NCI-H82 treated with DMSO at 0.1 percent for 48 hours (cell line): ENCODE measurements around the gene DIO3.
"Not testable (repeated sequence)": the region's sequence is repeated elsewhere in the genome, so short reads cannot be mapped to it uniquely, and the experiment has no call there.

ENCODE experiments used
- DNase-seq: peaks from one replicate; lab custom pipeline; 2025; ENCODE audit not compliant: unreplicated experiment; lab: John Stamatoyannopoulos, UW

The DIO3 gene

DNA sequence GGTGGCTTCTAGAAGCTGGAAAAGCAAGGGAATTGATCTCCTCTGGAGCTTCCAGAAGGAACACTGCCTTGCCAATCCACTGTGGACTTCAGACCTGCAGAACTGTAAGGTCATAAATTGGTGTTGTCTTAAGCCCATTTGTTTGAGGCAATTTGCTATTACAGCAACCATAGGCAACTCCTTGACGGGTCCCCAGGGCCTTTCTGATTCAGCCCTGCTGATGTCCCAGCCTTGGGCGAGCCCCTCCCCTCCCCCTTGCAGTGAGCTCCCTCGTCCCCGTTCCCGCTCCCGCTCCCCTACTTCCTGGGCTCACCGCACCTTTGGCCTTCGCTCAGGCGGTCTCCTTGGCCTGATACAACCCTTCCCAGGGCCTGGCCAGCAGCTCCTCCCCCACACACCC, 18.9 kb upstream of the DIO3 start:
- DNase-seq: no peak

DNA sequence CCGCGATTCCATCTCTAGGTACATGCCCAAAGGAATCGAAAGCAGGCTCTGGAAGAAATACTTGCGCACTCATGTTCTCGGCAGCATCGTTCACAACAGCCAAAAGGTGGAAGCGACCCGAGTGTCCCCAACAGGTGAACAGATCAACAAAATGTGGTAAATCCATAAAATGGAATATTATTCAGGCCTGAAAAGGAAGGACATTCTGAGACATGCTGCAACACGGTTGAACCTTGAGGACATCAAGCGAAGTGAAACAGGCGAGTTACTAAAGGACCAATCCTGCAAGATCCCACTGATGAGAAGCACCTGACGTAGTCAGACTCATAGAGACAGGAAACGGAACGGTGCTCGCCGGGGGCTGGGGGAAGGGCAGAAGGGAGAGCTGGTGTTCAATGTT, 17.5 kb upstream of the DIO3 start:
- DNase-seq: no peak

DNA sequence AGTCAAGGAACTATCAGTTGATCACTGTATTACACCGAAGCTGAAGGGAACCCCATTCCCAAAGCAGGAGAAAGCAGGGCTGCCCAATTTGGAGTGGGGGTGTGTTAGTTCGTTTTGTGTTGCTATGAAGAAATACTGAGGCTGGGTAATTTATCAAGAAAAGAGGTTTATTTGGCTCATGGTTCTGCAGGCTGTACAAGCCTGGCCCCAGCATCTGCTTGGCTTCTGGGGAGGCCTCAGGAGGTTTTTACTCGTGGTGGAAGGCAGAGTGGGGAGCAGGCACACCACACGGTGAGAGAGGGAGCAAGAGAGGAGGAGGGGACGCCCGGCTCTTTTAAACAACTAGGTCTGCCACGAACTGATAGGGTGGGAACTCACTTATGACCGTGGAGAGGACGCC, 16.7 kb upstream of the DIO3 start:
- DNase-seq: no peak

DNA sequence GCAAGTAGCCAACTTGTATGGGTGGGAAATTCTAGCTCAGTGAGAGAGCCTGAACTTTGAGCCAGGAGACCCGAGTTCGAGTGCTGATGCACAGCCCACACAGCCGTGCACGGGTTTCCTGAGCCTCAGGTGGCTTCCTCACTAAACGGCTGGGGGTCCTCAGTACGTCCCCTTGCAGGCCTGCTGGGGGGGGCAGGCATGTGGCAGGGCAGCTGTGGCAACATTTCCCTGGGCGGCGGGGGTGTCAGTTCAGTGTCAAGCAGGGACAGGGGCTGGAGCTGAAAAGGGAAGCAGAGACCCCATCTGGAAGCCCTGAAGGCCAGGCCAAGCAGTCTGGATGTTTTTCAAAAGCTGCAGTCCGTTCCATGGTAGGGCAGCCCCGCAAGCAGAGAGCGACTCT, 14.6 kb upstream of the DIO3 start:
- no peak for DNase-seq

DNA sequence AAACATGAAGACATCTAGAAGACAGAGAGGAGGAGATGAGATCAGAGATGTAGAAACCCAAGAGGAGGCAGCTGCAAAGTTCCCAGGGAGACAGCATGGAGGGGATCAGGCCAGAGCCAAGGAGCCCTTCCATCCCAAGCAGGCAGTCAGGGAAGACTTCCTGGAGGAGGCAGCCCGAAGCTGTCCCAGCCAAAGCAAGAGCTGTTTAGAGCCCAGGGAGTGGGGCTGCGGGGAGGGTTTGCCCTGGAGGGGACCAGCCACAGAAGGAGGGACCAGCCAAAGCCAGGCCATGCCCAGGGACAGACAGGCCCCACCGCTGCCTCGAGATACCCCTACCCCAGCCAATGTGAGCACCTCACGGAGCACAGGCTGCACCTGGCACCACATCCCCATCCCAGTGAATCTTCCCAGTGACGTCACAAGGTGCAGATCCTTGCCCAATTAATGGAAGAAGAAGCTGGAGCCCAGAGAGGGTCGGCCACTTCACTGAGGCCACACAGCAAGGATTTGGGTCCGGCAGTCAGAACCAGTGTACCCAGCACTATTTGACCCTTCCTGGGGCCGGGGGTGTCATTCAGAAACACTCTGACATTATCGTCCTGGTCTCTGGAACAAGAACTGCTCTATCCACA, 14.1 kb upstream of the DIO3 start:
- no peak for DNase-seq

DNA sequence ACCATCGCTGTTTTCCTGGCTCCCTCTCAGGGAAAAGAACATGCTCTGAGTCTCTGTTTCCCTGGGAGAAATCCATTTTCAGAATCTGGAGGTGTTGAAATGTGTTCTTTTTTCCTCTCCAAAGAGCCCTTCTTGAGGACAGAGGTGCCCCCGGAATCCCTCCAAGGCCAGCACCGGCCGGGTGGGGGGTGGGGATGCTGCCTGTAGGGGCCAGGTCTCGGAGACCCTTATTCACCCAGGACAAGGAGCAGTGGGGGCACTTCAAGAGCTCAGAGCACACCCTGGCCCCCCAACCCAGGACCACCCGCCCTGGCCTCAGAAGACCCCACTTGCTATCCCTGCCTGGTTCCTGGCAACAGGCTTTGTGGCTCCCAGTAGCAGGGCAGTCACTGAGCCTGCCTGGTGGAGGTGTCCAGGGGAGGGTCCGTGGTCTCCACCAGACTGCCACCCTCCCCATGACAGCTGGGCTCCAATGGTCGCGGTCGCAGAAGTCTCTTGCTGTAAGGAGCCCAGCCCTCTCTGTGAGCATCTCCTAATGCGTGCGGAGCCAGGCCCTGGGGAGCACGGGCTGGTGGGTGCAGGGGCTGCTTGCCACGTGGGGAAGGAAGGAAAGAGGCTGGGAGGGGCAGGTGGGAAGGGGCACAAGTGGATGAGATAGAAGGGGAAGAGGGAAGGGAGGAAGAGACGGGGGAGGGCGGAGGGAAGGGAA, 13.2 kb upstream of the DIO3 start:
- DNase-seq: no peak

DNA sequence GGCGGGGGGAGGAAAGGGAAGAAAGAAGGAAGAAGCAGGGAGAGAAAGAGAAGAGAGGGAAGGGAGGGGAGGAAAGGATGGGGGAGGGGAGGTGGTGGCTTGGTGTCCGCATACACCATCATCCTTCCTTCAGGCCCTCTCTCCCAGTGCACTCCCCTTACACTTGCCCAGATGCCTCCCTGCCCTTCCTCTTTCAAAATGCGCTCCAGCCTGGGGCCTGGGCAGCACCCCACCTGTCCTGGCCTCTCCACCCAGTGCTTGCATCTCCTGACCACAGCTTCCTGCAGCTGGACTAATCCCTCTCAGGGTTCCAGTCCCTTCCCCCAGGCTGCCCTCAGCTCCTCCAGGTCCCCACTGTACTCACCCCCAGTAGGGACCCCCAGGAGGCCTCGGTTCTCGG, 12.6 kb upstream of the DIO3 start:
- no peak for DNase-seq

DNA sequence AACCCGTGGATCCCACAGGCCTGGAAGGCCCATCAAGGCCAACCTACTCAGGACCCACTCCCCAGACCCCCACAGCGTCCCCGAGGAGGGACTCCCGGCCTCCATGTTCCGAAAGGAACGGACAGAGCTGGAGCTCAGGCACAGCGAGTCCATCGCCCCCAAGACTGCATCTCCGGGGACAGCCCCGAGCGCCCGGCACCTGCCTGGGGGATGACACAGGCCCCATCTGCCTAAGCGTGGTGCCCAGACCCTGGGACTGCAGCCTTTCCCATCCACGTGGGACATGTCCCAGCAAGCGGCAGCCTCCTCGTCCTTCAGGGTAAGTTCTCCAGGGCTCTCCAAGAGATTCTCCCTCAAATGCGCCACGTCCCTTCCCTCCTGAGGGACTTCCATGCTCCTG, 12.1 kb upstream of the DIO3 start:
- no peak for DNase-seq

DNA sequence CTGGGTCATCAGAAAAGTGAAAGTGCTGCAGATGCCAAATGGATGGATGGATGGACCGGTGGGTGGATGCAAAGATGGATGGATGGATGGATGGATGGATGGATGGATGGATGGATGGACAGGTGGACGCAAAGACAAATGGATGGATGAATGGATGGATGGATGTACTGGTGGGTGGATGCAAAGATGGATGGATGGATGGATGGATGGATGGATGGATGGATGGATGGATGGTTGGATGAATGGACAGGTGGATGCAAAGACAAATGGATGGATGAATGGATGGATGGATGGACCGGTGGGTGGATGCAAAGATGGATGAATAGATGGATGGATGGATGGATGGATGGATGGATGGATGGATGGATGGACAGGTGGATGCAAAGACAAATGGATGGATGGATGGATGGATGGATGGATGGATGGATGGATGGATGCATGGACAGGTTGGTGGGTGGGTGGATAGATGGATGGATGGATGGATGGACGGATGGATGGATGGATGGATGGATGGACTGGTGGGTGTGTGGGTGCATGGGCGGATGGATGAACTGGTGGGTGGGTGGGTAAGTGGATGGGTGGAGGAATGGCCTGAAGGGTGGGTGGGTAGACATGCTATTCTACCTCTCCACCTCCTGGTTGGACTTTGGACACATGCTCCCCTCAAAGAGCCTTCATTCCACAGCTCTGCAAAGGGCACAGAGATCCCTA, 10.9 kb upstream of the DIO3 start:
- not testable (repeated sequence) for DNase-seq

DNA sequence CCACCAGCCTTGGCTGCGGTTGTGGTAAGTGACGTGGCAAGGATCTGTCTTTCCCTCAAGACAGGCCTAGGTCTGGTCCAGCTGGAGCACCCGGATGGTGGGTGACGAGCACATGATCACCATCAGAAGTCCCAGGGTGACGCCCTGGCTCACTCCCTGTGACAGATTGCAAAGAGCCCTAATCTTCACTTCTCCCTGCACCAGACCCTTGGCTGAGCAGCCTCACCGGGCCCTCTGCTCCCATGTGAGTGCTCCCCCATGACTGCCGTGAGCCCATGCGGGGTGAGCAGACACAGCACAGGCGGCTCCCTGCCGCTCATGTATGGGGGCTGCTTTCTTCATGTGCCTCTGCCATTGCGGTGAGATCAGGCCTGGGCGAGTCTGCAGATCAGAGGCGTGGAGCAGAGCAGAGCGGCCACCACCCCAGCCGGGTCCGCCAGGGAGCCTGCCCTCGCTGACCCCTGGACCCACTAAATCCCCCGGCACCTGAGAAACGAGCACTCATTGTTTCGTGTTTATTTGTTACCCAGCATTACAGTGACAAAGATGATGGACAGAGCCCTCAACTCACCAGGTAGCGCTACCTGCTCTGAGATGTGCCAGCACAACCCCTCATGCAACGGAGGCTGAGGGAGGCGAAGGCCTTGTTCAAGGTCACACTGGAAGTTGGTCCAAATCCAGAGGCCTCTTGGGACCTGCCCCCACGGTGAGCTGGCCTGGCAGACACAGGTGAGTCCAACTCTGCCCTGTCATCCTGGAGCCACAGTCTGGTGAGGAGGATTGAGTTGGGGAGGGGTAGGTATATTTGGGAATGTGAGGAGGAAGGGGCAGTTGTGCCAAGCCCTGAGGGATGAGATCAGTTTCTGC, 9.3 kb upstream of the DIO3 start:
- DNase-seq: no peak

DNA sequence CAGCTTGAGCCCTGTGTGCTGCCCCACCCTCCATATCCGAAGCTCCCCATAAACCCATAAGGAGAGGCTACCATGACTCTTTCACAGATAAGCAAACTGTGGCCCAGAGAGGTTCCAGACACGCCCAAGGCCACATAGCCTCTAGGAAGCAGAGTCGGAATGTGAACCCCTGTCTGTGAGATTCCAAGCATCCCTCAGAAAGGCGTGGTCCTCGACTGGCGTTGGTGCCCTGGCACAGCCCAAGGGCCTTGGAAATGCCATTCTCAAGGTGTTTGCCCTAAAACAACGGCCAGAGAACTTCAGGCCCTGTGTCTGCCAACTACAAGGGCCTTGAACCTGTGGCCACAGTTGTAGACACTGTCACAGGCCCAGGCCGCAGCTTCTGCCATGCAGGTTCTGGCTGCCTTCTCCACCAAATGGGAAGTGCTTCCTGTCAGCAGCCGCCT, 8.5 kb upstream of the DIO3 start:
- no peak for DNase-seq

DNA sequence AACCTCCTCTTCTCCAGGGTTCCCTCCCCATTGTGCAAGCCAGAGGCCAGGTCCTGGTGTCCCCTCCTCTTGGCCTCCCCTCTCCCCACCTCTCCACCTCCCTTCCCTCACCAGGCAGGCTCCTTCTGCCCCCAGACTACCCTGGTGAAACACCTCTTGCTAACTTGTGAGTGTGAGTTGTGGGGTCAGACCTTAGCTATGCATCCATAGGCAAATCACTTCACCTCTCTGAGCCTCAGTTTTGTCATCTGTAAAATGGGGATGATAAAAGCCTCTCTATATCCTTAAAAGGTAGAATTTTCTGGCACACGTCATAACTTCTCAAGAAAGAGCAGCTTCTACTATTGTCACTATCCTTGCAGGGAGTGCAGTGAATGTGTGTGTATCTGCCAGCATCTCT, 7.9 kb upstream of the DIO3 start:
- no peak for DNase-seq

DNA sequence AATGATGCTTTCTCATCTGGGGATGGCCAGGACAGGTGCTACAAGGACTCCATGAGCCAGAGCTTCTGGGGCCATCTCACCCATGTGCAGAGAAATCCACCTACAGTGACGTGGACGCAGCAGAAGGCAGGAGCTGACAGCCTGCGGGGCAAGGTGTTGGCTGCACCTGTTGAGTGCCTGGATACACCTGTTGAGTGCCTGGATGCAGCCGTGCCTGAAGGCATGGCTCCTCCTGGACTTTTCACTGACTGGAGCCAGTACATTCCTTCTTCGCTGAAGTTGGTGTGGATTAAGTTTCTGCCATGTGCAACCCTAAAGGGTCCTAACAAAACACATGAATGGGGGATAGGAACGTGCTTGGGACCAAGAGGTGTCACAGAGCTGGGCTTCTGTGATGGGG, 7.4 kb upstream of the DIO3 start:
- no peak for DNase-seq

DNA sequence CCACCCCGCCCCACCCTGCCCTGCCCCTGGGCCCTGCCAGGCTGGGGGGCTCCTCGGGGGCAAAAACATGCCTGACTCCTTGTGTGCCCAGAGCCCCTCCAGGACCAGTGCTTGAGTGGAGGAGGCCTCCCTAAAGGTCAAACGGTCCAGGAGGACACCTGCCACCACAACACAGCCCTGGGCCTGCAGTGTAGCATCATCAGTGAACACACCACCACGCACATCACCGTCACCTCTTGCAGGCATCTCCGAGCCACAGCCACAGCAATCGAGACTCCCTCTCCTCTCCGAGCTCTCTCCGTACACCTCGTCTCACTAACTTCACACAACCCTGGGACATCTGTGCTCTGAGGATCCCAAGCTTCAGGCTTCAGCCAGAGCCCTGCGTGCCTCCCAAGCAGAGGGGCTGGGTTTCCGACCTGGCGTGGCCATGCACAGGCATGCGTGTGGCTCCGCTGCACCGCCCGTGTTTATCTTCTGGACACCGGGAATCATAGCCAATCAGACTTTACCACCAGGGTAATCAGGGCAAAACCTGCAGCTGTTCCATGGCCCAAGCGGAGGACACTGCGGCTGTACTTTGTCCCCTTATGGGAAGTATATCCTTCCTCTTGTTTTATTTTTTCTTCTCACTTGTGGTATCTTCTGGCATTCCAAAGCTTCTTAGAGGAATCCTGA, 6.2 kb upstream of the DIO3 start:
- no peak for DNase-seq

DNA sequence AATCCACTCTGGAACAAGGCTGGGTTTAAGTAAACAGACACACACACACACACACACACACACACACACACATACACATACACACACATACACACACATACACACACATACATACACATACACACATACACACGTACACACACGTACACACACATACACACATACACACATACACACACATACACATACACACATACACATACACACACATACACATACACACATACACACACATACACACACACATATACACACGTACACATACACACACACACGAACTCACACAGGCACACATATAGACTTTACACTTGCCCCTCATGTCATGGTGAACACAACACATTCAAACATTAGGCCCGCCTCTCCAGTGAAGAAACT, 5.6 kb upstream of the DIO3 start:
- DNase-seq: not testable (repeated sequence)

DNA sequence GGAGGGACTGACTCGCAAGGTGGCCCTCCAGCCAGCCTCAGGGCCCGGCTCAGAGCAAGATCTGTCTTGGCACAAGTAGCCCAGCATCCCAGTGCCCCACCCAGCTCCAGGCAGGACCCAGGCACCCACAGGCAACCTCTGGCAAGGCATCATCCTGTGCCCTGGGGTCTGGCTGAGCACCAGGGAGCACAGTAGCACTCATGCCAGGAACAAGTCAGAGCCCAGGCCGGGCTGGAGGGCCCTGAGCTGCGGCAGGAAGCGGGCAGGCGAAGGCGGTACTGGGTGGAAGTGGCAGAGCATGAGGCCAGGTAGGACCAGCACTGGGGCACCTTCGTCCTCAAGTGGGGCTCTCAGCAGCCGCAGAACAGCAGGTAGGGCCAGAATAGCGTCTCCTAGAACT, 5.2 kb upstream of the DIO3 start:
- no peak for DNase-seq

DNA sequence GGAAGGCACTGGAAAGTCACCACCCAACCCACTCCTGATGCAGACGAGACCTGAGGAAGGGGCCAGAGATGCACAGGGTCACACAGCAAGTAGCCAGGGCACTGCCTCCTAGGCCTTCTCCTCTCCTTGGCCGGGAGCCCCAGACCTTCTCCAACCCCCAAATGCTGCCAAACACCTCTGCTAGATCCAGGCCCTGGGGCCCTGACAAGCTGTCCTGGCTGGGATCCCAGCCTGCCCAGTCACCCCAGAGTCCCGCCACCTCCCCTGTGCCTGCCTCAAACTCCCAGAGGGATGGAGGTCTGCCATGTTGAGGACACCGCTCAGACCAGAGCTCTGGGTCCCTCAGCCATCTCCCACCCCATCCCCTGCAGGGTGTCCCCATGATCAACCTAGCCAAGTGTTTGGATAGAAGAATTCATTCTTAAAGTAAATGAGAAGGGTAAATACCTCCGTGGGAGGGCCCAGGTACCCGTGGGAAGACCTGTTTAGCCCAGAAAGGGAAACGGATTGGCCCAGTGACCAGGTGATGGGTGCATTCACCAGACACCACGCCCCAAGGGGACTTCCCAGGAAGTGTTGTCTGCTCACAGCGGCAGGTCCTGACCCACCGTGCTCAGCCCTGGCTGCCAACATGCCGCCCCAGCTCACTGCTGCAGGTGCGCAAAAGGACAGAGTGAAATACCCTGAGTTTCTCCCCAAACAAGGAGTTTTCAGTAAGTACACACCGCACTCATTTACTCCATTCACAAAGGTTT, 4.6 kb upstream of the DIO3 start:
- DNase-seq: no peak

DNA sequence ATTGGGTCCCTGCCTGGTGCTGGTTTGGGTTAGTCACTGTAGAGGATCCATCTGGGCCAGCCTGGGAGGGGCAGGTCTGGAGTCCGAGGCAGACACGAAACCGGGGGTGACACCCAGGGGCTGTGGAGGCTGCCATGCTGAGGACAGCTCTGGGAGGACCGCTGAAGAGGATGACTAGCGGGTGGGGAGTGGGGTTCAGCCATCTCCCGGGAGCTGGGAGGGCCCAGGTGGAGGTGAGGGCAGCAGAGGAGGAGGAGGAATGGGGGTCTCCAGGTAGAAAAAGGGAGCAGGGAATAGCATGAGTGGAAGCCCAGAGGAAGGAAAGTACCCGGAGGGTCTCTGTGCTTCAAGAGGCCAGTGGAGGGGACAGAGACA, 4.0 kb upstream of the DIO3 start:
- no peak for DNase-seq

DNA sequence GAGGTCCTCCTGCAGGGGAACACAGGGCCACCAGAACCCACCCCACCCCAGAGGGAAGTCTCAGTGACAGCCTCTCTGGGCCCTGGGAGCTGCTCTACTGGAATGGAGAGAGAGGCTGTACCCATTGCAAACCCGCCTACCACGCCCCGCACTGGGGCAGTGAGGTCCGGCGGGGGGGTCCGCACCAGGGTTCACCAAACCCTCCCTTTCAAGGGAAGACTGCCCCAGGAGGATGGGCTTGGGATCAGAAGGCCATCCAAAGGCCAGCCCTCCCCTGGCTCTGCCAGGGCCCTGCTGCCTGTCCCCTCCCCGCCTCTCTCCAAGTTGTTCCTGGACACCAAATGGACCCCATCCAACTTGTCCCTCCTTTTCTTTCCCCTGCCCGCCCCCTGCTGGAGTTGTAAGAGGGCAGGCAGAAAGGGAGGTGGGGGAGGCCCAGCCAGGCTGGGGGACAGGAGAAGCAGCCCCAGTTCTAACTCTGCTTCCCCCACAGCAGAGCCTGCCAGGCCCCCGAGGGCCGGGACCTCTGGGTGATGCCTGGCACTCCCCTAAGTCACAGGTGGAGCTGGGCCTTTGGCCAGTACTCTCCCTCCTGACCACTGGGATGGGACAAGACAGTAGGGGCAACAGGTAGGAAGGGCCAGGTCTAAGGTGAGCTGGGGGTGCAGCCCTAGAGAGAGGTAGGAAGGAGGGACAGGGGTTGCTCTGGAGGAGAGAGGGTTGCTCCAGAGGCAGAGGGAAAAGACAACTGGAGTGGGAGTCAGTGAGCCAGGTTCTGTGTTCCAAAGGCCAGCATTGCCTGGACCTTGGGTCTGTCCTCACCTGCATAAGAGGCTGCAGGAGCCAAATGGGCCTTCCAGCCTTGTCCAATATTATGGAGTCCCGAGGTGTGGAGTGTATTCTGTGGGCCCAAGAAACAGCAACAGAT, 3.2 kb upstream of the DIO3 start:
- no peak for DNase-seq
